ENCODE results near the gene RGL3. TPM values are rescaled to one million over a fixed set of nuclear protein-coding genes. Genes with fewer than 3 reads are reported as not detected.
A peak's percentile ranks its signal among the peaks of the same experiment; 100 is the strongest.

RGL3 gene
- total and polyA plus RNA-seq, 9 of the 15 experiments (the other 6 are each of a cell fraction or from before 2014, with no cell fraction given) = 0.12 to 0.61 (median 0.32) TPM; not detected in 4

DNA sequence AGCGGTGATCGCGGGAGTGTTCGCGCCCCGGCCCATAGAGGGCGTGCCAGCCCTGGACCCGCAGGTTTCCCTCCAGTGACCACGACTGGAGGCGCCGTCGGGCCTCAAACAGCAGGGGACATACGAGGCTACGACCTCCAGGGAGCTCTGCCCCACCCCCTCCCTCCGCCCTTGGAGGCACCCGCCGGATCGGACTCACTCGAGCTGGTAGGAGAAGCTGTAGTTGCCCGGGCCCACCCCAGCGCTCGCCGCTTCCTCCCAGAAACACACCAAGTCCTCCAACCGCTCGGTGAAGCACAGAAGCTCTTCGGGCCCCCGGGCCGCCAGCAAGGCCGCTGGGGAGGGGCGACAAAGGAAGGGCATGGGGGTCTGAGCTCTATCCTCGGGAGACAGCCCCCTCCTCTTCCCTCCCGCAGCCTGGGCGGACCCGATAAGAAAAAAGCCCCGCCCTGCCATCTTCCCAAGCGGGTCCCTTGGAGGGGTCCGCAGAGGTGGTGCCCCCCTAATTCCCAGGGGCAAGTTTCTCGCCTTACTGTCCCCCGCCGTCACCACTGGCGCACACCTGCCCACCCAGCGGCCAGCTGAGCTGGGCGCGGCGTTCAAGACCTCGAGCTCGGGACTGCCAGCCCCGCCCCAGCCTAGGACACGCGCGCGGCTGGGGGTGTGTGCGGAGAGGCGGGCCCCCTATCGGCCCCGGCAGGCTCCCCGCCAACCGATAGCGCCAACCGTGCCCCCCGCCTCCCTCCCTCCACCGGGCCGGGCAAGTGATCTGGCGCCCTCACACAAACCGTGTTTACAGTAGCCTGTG lies 36.0 kb downstream of the RGL3 start (continued):
- TF ChIP-seq, protein P1, sequence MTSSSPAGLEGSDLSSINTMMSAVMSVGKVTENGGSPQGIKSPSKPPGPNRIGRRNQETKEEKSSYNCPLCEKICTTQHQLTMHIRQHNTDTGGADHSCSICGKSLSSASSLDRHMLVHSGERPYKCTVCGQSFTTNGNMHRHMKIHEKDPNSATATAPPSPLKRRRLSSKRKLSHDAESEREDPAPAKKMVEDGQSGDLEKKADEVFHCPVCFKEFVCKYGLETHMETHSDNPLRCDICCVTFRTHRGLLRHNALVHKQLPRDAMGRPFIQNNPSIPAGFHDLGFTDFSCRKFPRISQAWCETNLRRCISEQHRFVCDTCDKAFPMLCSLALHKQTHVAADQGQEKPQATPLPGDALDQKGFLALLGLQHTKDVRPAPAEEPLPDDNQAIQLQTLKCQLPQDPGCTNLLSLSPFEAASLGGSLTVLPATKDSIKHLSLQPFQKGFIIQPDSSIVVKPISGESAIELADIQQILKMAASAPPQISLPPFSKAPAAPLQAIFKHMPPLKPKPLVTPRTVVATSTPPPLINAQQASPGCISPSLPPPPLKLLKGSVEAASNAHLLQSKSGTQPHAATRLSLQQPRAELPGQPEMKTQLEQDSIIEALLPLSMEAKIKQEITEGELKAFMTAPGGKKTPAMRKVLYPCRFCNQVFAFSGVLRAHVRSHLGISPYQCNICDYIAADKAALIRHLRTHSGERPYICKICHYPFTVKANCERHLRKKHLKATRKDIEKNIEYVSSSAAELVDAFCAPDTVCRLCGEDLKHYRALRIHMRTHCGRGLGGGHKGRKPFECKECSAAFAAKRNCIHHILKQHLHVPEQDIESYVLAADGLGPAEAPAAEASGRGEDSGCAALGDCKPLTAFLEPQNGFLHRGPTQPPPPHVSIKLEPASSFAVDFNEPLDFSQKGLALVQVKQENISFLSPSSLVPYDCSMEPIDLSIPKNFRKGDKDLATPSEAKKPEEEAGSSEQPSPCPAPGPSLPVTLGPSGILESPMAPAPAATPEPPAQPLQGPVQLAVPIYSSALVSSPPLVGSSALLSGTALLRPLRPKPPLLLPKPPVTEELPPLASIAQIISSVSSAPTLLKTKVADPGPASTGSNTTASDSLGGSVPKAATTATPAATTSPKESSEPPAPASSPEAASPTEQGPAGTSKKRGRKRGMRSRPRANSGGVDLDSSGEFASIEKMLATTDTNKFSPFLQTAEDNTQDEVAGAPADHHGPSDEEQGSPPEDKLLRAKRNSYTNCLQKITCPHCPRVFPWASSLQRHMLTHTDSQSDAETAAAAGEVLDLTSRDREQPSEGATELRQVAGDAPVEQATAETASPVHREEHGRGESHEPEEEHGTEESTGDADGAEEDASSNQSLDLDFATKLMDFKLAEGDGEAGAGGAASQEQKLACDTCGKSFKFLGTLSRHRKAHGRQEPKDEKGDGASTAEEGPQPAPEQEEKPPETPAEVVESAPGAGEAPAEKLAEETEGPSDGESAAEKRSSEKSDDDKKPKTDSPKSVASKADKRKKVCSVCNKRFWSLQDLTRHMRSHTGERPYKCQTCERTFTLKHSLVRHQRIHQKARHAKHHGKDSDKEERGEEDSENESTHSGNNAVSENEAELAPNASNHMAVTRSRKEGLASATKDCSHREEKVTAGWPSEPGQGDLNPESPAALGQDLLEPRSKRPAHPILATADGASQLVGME (CRISPR knock-in tag; IDR thresholded peaks at IDR 0.05) = no peak
- TF ChIP-seq MYBL2 (IDR thresholded peaks at IDR 0.05; ENCODE audit: low read depth) = no peak
- no peak for TF ChIP-seq MYBL2 (CRISPR knock-in tag; IDR thresholded peaks at IDR 0.05; ENCODE audit: borderline replicate concordance)
- TF ChIP-seq CCNT2 (IDR thresholded peaks at IDR 0.05; ENCODE audit: borderline replicate concordance, extremely low read depth, insufficient read length, low read depth, low read length) = peak; percentile 86
- peak; percentile 16; the same call in 1 of the 2 replicates for TF ChIP-seq GATA2 (CRISPR knock-in tag; IDR thresholded peaks at IDR 0.05)
- no peak for TF ChIP-seq ZNF699 (CRISPR knock-in tag; IDR thresholded peaks at IDR 0.05; ENCODE audit: insufficient replicate concordance)
- TF ChIP-seq MTA1 (IDR thresholded peaks at IDR 0.05; ENCODE audit: borderline replicate concordance) = no peak; the same call in 1 of the 2 replicates
- no peak for TF ChIP-seq XRCC3 (IDR thresholded peaks at IDR 0.05)
- TF ChIP-seq, protein P2, sequence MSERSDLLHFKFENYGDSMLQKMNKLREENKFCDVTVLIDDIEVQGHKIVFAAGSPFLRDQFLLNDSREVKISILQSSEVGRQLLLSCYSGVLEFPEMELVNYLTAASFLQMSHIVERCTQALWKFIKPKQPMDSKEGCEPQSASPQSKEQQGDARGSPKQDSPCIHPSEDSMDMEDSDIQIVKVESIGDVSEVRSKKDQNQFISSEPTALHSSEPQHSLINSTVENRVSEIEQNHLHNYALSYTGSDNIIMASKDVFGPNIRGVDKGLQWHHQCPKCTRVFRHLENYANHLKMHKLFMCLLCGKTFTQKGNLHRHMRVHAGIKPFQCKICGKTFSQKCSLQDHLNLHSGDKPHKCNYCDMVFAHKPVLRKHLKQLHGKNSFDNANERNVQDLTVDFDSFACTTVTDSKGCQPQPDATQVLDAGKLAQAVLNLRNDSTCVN (CRISPR knock-in tag; IDR thresholded peaks at IDR 0.05) = no peak
- TF ChIP-seq FOSL1 (tag; conservative IDR thresholded peaks at IDR 0.05) = peak; percentile 40
- peak in 1 of 2 experiments; percentile 88; a peak in 2 of 4 replicates for TF ChIP-seq TEAD1 (CRISPR knock-in tag; IDR thresholded peaks at IDR 0.05)
- TF ChIP-seq, protein P3, sequence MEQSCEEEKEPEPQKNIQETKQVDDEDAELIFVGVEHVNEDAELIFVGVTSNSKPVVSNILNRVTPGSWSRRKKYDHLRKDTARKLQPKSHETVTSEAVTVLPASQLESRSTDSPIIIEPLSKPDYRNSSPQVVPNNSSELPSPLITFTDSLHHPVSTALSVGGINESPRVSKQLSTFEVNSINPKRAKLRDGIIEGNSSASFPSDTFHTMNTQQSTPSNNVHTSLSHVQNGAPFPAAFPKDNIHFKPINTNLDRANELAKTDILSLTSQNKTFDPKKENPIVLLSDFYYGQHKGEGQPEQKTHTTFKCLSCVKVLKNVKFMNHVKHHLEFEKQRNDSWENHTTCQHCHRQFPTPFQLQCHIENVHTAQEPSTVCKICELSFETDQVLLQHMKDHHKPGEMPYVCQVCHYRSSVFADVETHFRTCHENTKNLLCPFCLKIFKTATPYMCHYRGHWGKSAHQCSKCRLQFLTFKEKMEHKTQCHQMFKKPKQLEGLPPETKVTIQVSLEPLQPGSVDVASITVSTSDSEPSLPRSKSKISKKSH (CRISPR knock-in tag; IDR thresholded peaks at IDR 0.05) = no peak
- TF ChIP-seq PTBP1 (IDR thresholded peaks at IDR 0.05; ENCODE audit: low read depth, low read length) = 0 out of 2 replicates have a peak, but pooled peaks have one; percentile 35
- TF ChIP-seq HNRNPUL1 (IDR thresholded peaks at IDR 0.05; ENCODE audit: low read length) = no peak
- TF ChIP-seq POLR2A (conservative IDR thresholded peaks at IDR 0.05) = peak; percentile 44; the same call in 1 of the 2 replicates
- TF ChIP-seq, protein P4, sequence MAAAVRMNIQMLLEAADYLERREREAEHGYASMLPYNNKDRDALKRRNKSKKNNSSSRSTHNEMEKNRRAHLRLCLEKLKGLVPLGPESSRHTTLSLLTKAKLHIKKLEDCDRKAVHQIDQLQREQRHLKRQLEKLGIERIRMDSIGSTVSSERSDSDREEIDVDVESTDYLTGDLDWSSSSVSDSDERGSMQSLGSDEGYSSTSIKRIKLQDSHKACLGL (CRISPR knock-in tag; IDR thresholded peaks at IDR 0.05; ENCODE audit: borderline replicate concordance, poor library complexity, severe bottlenecking) = peak; percentile 6
- no peak for TF ChIP-seq ARHGAP35 (IDR thresholded peaks at IDR 0.05; ENCODE audit: partially characterized antibody)
- no peak for TF ChIP-seq NFATC3 (IDR thresholded peaks at IDR 0.05)
- TF ChIP-seq TSC22D4 (tag; IDR thresholded peaks at IDR 0.05) = no peak
